Transverse colon (tissue), 4 donors: ENCODE data around the gene MAFB. TPM values are rescaled to one million over a fixed set of nuclear protein-coding genes. Genes with fewer than 3 reads are reported as not detected.

Source experiments
- DNase-seq: peaks from one replicate; pipeline ENCODE4 v3.0.0-alpha.2; 2019
- H3K27ac ChIP-seq, 4 donors: fragments of 200-600 bp; sonication (generic); 2 replicates each; pipeline ENCODE4 v1.5.1; 2016 to 2018; ENCODE audit warnings: inconsistent platforms in 4 of 4
- H3K27me3 ChIP-seq: fragments of 200-600 bp; sonication (generic); 2 replicates; pipeline ENCODE4 v1.5.1; 2017; ENCODE audit warnings: inconsistent platforms
- H3K36me3 ChIP-seq, 4 donors: fragments of 200-600 bp; sonication (generic); 2 replicates each; pipeline ENCODE4 v1.5.1; 2017 to 2019; ENCODE audit warnings: inconsistent platforms in 4 of 4
- H3K4me1 ChIP-seq, 4 donors: fragments of 200-600 bp; sonication (generic); 2 replicates each; pipeline ENCODE4 v1.5.1; 2017 to 2020; ENCODE audit warnings: inconsistent platforms in 4 of 4
- H3K4me3 ChIP-seq, 4 donors: fragments of 200-600 bp; sonication (generic); 1 replicate in 1 of 4; 2 replicates in 3 of 4; pipeline versions ENCODE4 v1.5.1 to v1.6.1; 2017 to 2019; ENCODE audit warnings: inconsistent platforms in 4 of 4
- H3K9me3 ChIP-seq, 2 donors: fragments of 200-600 bp; sonication (generic); 2 replicates each; pipeline ENCODE4 v1.5.1; 2017 to 2019; ENCODE audit warnings: inconsistent platforms in 2 of 2
- EP300 ChIP-seq: sonication (generic); formaldehyde crosslinking; IDR thresholded peaks from one replicate; pipeline ENCODE4 v1.6.1; 2017; ENCODE audit warnings: antibody characterized with exemption, low read depth
- POLR2A ChIP-seq: fragments of 450-650 bp; IDR thresholded peaks from one replicate; pipeline ENCODE4 v1.6.1; 2016; ENCODE audit warnings: antibody characterized with exemption, mild to moderate bottlenecking, moderate library complexity
- POLR2AphosphoS5 ChIP-seq, 3 donors: sonication (generic); formaldehyde crosslinking; IDR thresholded peaks; one replicate each; pipeline ENCODE4 v1.6.1; 2016; ENCODE audit warnings: antibody characterized with exemption in 3 of 3
- WGBS, 2 donors: methylation state at CpG; one replicate each; pipeline ENCODE4 v1.1.5; 2018; ENCODE audit warnings: low coverage in 1 of 2; 5-methylcytosine and 5-hydroxymethylcytosine counted together
- in situ Hi-C, 4 donors: fragments of 200-750 bp; cut with MboI; loops; one replicate each; pipeline versions ENCODE4 v1.15.0 to v1.15.1; 2017; ENCODE audit warnings: low sequenced_read_pairs in 3 of 4, low pct_ligation_motif_present in 1 of 4, low pct_unique_long_range_greater_than_20kb in 1 of 4
- intact Hi-C: fragments of 100-400 bp; cut with DNase I; formaldehyde crosslinking; loops from one replicate; pipeline ENCODE4 v1.15.1; 2023; ENCODE audit warnings: low total_unique reads
- total RNA-seq, 4 donors: library from RNA; depleted of rRNA; stranded (reverse); fragments of >200 nt; gene quantifications; one replicate each; pipeline ENCODE4 v1.1.0, GENCODE V29; 2016
- TF ChIP-seq, protein P1 (sequence below), 5 experiments: fragments of 200-600 bp in 3 of 5; fragments of 450-650 bp in 2 of 5; sonication (generic) in 3 of 5; IDR thresholded peaks; 1 replicate in 2 of 5; 2 replicates in 3 of 5; pipeline ENCODE4 v1.5.1; 2016 to 2017; ENCODE audit warnings: antibody characterized with exemption in 5 of 5, inconsistent platforms in 3 of 5, mild to moderate bottlenecking in 2 of 5, moderate library complexity in 1 of 5

Gene MAFB
- total RNA-seq, 4 donors from 2014 or later: 12.2 to 74.4 (median 22.7) TPM

GRCh38 chr20:40648210-40649072 is 40.6 kb downstream of the MAFB start:
- intact Hi-C loops (no loop called here), in situ Hi-C loops (no loop called here)
- DNase-seq: no peak
- Histone ChIP-seq H3K9me3 (no peaks in the 10 kb centered on the region), H3K27ac (no peak overlapping the region), H3K4me3 (no peak overlapping the region), H3K4me1 (no peaks in the 10 kb centered on the region), H3K27me3 (no peaks in the 10 kb centered on the region), H3K36me3 (no peaks in the 10 kb centered on the region)
- 87% methylated on average over 6 of the region's 6 CpGs; no CpG with 5 or more reads in 1 of the 2 donors for WGBS, 2 donors
- no peak for TF ChIP-seq POLR2AphosphoS5 (IDR thresholded peaks at IDR 0.05)

GRCh38 chr20:40646813-40647212 is 42.2 kb downstream of the MAFB start:
- TF ChIP-seq EP300 (no peak), POLR2A (no peak), POLR2AphosphoS5 (IDR thresholded peaks at IDR 0.05) (no peak)
- TF ChIP-seq, protein P1, sequence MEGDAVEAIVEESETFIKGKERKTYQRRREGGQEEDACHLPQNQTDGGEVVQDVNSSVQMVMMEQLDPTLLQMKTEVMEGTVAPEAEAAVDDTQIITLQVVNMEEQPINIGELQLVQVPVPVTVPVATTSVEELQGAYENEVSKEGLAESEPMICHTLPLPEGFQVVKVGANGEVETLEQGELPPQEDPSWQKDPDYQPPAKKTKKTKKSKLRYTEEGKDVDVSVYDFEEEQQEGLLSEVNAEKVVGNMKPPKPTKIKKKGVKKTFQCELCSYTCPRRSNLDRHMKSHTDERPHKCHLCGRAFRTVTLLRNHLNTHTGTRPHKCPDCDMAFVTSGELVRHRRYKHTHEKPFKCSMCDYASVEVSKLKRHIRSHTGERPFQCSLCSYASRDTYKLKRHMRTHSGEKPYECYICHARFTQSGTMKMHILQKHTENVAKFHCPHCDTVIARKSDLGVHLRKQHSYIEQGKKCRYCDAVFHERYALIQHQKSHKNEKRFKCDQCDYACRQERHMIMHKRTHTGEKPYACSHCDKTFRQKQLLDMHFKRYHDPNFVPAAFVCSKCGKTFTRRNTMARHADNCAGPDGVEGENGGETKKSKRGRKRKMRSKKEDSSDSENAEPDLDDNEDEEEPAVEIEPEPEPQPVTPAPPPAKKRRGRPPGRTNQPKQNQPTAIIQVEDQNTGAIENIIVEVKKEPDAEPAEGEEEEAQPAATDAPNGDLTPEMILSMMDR (IDR thresholded peaks at IDR 0.05): no peak
- no peaks in the 10 kb centered on the region for H3K27me3 ChIP-seq
- H3K4me1 ChIP-seq: no peaks in the 10 kb centered on the region
- H3K4me3 ChIP-seq: no peak overlapping the region
- in situ Hi-C loops: no loop called here
- no peak for DNase-seq
- WGBS, 2 donors: 0 to 47% methylated on average over 1 to 6 of the region's 6 CpGs
- intact Hi-C loops: no loop called here
- H3K9me3 ChIP-seq: no peaks in the 10 kb centered on the region
- H3K36me3 ChIP-seq: no peaks in the 10 kb centered on the region
- no peak overlapping the region for H3K27ac ChIP-seq

DNA sequence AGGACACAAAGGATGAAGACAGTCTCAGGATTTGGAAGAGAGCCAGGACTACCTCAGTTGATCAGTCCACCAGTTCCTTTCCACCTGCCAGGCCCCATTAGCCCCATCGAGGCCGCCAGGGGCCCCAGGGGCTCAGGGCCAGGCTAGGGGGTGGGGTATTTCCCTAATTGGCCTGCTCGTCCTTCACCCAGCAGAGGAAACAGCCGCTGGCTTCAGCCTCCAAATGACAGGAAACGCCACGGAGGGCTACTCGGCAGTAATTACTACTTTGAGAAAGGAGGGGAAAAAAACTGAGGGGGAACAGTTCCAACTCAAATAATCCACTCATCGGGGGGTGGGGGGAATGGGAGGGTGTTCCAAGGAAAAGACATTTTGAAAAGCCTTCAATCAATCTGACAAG is 42.7 kb downstream of the MAFB start:
- no peaks in the 10 kb centered on the region for H3K36me3 ChIP-seq
- no peak for DNase-seq
- H3K9me3 ChIP-seq: no peaks in the 10 kb centered on the region
- no peak overlapping the region for H3K4me3 ChIP-seq
- 16% methylated on average over 8 of the region's 8 CpGs; no CpG with 5 or more reads in 1 of the 2 donors for WGBS, 2 donors
- H3K27me3 ChIP-seq: no peaks in the 10 kb centered on the region
- H3K27ac ChIP-seq: no peak overlapping the region
- intact Hi-C loops (no loop called here), in situ Hi-C loops (no loop called here)
- TF ChIP-seq POLR2AphosphoS5 (IDR thresholded peaks at IDR 0.05) (no peak), EP300 (no peak)
- no peaks in the 10 kb centered on the region for H3K4me1 ChIP-seq

DNA sequence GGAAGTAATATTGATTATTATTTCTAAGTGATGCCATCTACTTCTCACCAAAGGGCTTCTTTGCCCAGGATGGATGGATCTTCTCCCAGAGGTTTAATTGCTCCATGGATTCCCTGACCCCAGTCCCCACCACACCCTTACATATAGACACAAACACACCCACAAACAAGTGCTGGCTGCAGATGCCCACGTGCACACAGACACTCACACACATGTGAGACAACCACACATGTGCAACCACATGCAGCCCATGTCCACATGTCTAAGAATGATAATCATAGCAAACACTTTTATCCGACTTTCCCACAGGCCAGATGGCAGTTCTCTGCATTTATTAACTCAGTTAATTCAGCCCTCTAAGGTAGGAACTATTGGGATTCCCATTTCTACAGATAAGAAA is 44.2 kb downstream of the MAFB start:
- no peaks in the 10 kb centered on the region for H3K36me3 ChIP-seq
- no peaks in the 10 kb centered on the region for H3K27me3 ChIP-seq
- H3K9me3 ChIP-seq: no peaks in the 10 kb centered on the region
- no peak overlapping the region for H3K27ac ChIP-seq
- WGBS, 2 donors: 44% methylated on average over 2 of the region's 2 CpGs; no CpG with 5 or more reads in 1 of the 2 donors
- DNase-seq: no peak
- H3K4me1 ChIP-seq: no peaks in the 10 kb centered on the region
- intact Hi-C loops: no loop called here
- no peak for TF ChIP-seq POLR2A
- TF ChIP-seq, protein P1 (IDR thresholded peaks at IDR 0.05): no peak
- TF ChIP-seq EP300: no peak
- TF ChIP-seq POLR2AphosphoS5 (IDR thresholded peaks at IDR 0.05): no peak
- no peak overlapping the region for H3K4me3 ChIP-seq
- in situ Hi-C loops: no loop called here

DNA sequence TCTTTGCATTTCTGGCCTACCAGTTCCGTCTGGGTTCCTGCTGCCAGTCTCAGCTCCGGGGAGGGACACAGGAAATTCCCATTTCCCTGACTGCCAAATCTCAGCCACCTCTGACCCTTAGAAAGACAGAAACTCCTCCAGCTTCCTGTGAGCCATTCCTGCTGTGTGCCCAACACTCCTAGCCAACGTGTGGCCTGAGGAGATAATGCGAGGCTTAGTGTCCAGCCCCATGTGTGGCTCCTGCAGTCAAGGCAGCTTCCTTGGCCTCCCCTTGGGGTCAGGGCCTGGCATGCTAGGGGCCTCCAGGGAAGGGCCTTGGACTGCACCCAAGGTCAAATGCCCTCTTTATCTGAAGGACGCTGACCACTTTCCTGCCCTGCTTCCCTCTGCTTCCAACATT is 45.1 kb downstream of the MAFB start:
- WGBS, 2 donors: 46 to 60% methylated on average over 1 to 5 of the region's 5 CpGs
- TF ChIP-seq POLR2AphosphoS5 (IDR thresholded peaks at IDR 0.05) (no peak), POLR2A (no peak), EP300 (no peak)
- TF ChIP-seq, protein P1 (IDR thresholded peaks at IDR 0.05): no peak
- H3K27me3 ChIP-seq: no peaks in the 10 kb centered on the region
- H3K36me3 ChIP-seq: no peaks in the 10 kb centered on the region
- no peak overlapping the region for H3K4me3 ChIP-seq
- DNase-seq: no peak
- intact Hi-C loops: no loop called here
- in situ Hi-C loops: no loop called here
- H3K4me1 ChIP-seq: no peaks in the 10 kb centered on the region
- no peaks in the 10 kb centered on the region for H3K9me3 ChIP-seq
- no peak overlapping the region for H3K27ac ChIP-seq
